Ishikawa (cell line): ENCODE results near the gene KIF17.

Experiments
- CEBPB ChIP-seq: IDR thresholded peaks from 2 replicates; pipeline ENCODE4 v1.6.1; 2012
- CREB1 ChIP-seq: IDR thresholded peaks from 2 replicates; pipeline ENCODE4 v1.6.1; 2012; ENCODE audit warnings: low read depth
- EGR1 ChIP-seq: IDR thresholded peaks from 2 replicates; pipeline ENCODE4 v1.6.1; 2012
- EP300 ChIP-seq: IDR thresholded peaks from 2 replicates; pipeline ENCODE4 v1.6.1; 2012; ENCODE audit warnings: borderline replicate concordance
- FOXM1 ChIP-seq: IDR thresholded peaks from 2 replicates; pipeline ENCODE4 v1.6.1; 2012; ENCODE audit warnings: low read depth, borderline replicate concordance
- MAX ChIP-seq: IDR thresholded peaks from 2 replicates; pipeline ENCODE4 v1.6.1; 2012
- NFIC ChIP-seq: IDR thresholded peaks from 2 replicates; pipeline ENCODE4 v1.6.1; 2012
- RAD21 ChIP-seq: IDR thresholded peaks from 2 replicates; pipeline ENCODE4 v1.6.1; 2012; ENCODE audit warnings: low read depth
- REST ChIP-seq: IDR thresholded peaks from 2 replicates; pipeline ENCODE4 v1.6.1; 2012; ENCODE audit warnings: low read depth, mild to moderate bottlenecking
- TAF1 ChIP-seq: IDR thresholded peaks from 2 replicates; pipeline ENCODE4 v1.6.1; 2012; ENCODE audit warnings: low read depth, mild to moderate bottlenecking
- TCF12 ChIP-seq: IDR thresholded peaks from 2 replicates; pipeline ENCODE4 v1.6.1; 2012; ENCODE audit warnings: low read depth
- TEAD4 ChIP-seq: IDR thresholded peaks from 2 replicates; pipeline ENCODE4 v1.6.1; 2012
- USF1 ChIP-seq: IDR thresholded peaks from 2 replicates; pipeline ENCODE4 v1.6.1; 2012
- YY1 ChIP-seq: IDR thresholded peaks from 2 replicates; pipeline ENCODE4 v1.6.1; 2012; ENCODE audit warnings: low read depth
- ZBTB7A ChIP-seq: IDR thresholded peaks from 2 replicates; pipeline ENCODE4 v1.6.1; 2012; ENCODE audit warnings: low read depth

KIF17 gene

GRCh38 chr1:20665726-20666125, 52.1 kb downstream of the KIF17 start:
- TF ChIP-seq CREB1 (no peak), CEBPB (no peak), EP300 (no peak), USF1 (no peak), ZBTB7A (no peak), TCF12 (no peak), MAX (no peak), FOXM1 (no peak)

- TF ChIP-seq CREB1, result no peak
Measured at GRCh38 chr1:20663969-20664715, 53.7 kb downstream of the KIF17 start.

- no peak for TF ChIP-seq NFIC
- TF ChIP-seq RAD21, result peak; percentile 23; the same call in 1 of the 2 replicates
- no peak for TF ChIP-seq CREB1
- no peak for TF ChIP-seq ZBTB7A
- TF ChIP-seq EP300, result no peak
Measured at GRCh38 chr1:20663365-20663764, 54.4 kb downstream of the KIF17 start.

GRCh38 chr1:20662110-20662475, 55.7 kb downstream of the KIF17 start:
- TF ChIP-seq EP300, result no peak
- no peak for TF ChIP-seq MAX
- no peak for TF ChIP-seq RAD21
- TF ChIP-seq YY1, result no peak
- no peak for TF ChIP-seq TEAD4
- no peak for TF ChIP-seq REST
- TF ChIP-seq TAF1, result no peak
- no peak for TF ChIP-seq FOXM1
- no peak for TF ChIP-seq TCF12
- no peak for TF ChIP-seq ZBTB7A

GRCh38 chr1:20661207-20662109, 56.3 kb downstream of the KIF17 start, which contains the start of gene DDOST:
Gene DDOST, minus strand, starts transcription at chr1:20661369. Its CDS starts 19 bp downstream, at chr1:20661350.
- TF ChIP-seq FOXM1, result no peak
- peak; percentile 54 for TF ChIP-seq MAX
- TF ChIP-seq ZBTB7A, result 0 out of 2 replicates have a peak, but pooled peaks have one; percentile 66
- no peak for TF ChIP-seq NFIC
- TF ChIP-seq TAF1, result peak; percentile 47

- TF ChIP-seq CREB1 (no peak), ZBTB7A (no peak), TAF1 (no peak), EGR1 (no peak), CEBPB (no peak), NFIC (no peak), TEAD4 (no peak), RAD21 (no peak), MAX (no peak), YY1 (no peak), USF1 (no peak), TCF12 (no peak)
Measured at GRCh38 chr1:20660847-20661206, 57.0 kb downstream of the KIF17 start.

GRCh38 chr1:20660363-20660762, 57.4 kb downstream of the KIF17 start:
- TF ChIP-seq YY1, result no peak
- TF ChIP-seq TAF1, result no peak
- no peak for TF ChIP-seq ZBTB7A
- TF ChIP-seq TCF12, result no peak
- no peak for TF ChIP-seq NFIC
- no peak for TF ChIP-seq FOXM1
- no peak for TF ChIP-seq RAD21
- no peak for TF ChIP-seq CREB1
- no peak for TF ChIP-seq REST
- no peak for TF ChIP-seq TEAD4
- no peak for TF ChIP-seq MAX
- TF ChIP-seq EP300, result no peak
- TF ChIP-seq USF1, result no peak
- TF ChIP-seq EGR1, result no peak
- TF ChIP-seq CEBPB, result no peak
